Ovary (tissue), 3 donors: ENCODE data around the gene ADAMTS12.

Source experiments
- CTCF ChIP-seq, 3 donors: fragments of 450-650 bp in 2 of 3; fragments of 200-600 bp in 1 of 3; IDR thresholded peaks; one replicate each; pipeline versions ENCODE4 v1.5.1 to v1.8.0; 2016 to 2022; ENCODE audit warnings: antibody characterized with exemption in 3 of 3, mild to moderate bottlenecking in 1 of 3
- EP300 ChIP-seq: sonication (generic); formaldehyde crosslinking; IDR thresholded peaks from one replicate; pipeline ENCODE4 v1.6.1; 2017; ENCODE audit warnings: antibody characterized with exemption
- POLR2A ChIP-seq: fragments of 450-650 bp; IDR thresholded peaks from one replicate; pipeline ENCODE4 v1.6.1; 2017; ENCODE audit warnings: antibody characterized with exemption, mild to moderate bottlenecking, moderate library complexity
- donor health status: DM: no; HTN: no; CAD: no.

- TF ChIP-seq CTCF (IDR thresholded peaks at IDR 0.05): no peak
- TF ChIP-seq POLR2A: no peak
- no peak for TF ChIP-seq EP300
Measured at GRCh38 chr5:33579152-33579551, 312.6 kb downstream of the ADAMTS12 start.
